GM15510 (cell line): ENCODE results near the gene CENPP.

Experiments
- POLR2A ChIP-seq: IDR thresholded peaks from 3 replicates; pipeline ENCODE4 v1.6.1; 2011; ENCODE audit warnings: borderline replicate concordance; ENCODE audit not compliant: insufficient read length; ENCODE audit errors: extremely low read depth

Gene CENPP

DNA sequence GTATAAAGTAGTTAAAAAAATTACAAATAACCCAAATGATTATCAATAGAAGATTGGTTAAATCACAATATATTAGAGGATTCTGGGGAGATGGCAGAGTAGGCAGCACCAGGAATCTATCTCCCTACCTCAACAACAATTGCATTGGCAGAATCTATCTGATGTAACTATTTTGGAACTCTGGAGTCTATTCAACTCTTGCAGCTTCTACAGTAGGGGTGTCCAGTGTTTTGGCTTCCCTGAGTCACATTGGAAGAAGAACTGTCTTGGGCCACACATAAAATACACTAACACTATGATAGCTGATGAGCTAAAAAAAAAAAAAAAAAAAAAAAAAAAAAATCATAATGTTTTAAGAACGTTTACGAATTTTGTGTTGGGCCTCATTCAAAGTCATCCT, 239.2 kb downstream of the CENPP start:
- no peak for TF ChIP-seq POLR2A

DNA sequence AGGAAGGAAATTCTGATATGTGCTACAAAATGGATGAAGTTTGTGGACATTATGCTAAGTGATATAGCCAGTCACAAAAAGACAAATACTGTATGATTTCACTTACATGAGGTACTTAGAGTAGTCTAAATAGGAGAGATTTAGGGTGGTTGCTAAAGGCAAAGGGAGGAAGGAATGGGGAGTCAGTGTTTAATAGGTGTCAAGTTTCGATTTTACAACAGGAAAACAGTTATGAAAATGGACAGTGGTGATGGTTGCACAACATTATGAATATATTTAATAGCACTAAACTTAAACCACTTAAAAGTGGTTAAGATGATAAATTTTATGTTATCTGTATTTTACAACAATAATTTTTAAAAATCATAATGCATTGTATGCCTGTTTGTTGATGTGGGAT, 250.4 kb downstream of the CENPP start:
- TF ChIP-seq POLR2A: no peak

DNA sequence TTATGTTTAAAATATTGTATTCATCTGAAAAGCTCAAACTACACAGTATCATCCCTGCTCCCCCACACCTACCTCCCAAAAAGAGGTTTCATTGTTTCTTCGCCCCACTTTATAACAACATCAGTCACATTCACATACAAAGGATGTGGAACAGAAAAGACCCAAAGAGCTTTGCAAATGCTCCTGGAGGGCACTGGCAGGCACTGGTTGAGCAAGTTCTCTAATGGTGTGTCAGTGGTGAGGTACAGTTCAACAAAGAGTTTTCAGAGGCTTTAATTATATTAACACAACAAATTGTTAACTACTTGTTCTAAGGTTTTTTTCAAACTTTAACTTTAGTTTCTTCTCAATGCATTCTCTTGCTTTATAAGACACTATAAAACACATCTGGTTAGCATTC, 264.2 kb downstream of the CENPP start:
- no peak for TF ChIP-seq POLR2A

DNA sequence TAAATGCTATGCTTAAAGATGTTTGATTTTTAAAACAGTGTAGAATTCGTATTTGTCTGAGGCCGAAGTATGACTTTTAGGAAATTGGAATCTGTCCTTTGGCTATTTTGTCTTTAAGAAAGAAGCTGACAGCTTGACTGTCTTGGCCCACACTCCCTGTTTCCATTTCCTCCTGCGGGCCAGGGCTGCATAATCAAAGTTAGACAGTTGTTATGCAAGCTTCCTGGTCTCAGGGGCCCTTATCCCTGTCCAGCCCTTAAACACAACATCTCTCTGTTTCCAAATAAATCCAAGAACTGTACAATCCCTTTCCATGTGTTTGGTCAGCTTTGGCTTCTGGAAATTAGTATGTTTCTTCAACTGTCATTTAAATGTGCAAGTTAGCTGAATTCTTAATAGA, 264.6 kb downstream of the CENPP start:
- TF ChIP-seq POLR2A: no peak

DNA sequence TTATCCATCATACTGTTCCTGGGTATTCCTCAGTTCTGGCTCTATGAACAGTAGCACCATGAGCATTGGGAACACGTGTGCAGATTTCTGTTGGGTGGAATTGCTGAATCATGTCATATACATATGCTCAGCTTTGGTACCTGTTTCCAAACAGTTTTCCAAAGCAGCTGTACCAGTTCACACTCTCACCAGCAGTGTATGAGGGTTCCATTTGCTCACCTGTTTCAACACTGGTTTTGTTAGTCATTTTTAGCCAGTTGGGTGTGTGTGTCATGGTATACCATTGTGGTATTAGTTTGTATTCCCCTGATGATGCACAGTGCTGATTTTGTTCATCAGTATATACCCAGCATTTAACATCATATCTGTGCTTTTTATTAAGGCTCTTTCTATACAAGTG, 266.8 kb downstream of the CENPP start:
- TF ChIP-seq POLR2A: no peak

DNA sequence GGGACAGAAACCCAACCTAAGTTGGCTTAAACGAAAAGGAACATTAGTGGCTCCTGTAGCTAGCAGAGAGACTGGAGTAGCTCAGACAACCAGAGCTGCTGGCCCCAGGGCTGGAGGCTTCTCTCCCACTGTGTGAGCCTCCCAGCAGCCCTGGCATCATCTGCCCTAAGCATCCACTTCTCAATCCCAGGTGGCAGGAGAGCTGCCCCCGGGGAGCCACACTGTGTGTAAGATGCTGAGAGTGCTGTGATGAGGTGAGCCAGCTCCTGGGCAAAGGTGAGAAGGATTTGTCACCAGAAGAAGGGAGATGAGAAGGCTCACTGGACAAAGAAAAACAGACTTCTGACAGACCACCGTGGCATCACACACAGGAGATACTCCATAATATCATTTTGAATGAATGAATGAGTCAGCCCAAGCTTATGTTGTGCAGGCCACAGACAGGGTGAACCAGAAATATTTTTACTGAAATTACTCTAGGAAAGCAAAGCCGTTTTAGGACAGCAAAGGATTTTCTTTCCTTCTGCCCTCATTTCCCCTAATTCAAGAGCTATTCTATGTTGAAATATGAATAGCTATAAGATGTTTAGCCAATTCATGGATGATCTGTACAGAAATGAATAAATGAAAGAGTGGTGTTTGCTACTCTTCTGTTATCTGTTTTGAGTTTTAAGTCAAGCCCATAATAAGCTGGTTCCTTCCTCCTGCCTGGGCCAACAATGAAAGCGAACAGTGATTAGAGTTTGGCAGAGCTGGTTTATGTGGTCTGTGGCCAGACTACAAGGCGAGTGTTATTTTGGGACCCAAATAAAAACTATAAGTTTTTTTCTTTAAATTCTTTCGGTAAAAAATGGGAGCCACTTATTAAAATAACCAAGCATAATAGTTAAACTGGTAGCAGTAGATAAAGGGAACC, 267.5 kb downstream of the CENPP start:
- no peak for TF ChIP-seq POLR2A

DNA sequence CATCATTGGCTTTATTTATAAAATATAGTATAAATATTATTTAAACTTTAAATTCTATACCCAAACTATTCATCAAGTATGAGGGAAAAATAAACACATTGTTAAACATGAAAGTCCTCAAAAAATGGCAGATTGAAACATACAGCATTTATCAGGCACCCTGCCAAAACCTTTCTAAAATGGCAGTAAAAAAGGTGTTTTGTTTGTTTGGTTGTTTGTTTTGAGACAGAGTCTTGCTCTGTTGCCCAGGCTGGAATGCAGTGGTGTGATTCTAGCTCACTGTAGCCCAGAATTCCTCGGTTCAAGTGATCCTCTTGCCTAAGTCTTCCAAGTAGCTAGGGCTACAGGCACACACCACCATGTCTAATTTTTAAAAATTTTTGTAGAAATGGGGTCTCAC, 270.2 kb downstream of the CENPP start:
- no peak for TF ChIP-seq POLR2A

DNA sequence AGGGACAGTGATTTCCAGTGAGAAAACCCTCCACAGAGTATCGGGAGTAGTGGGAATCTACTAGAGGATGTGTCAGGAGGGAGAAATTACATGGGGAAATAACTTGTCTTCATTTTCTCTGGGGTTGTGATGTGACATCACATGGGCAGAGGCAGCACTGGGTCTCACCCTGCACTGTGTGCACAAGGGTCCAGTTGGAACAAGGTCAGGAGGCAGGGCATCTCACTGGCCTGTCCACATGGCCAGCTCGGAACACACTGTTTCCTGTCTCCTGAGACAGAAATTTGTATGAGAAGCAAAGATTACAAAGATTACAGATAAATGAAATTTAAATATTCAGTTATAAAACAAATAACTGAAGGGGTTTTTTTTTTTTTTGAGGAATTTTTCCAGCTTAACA, 272.6 kb downstream of the CENPP start:
- no peak for TF ChIP-seq POLR2A

DNA sequence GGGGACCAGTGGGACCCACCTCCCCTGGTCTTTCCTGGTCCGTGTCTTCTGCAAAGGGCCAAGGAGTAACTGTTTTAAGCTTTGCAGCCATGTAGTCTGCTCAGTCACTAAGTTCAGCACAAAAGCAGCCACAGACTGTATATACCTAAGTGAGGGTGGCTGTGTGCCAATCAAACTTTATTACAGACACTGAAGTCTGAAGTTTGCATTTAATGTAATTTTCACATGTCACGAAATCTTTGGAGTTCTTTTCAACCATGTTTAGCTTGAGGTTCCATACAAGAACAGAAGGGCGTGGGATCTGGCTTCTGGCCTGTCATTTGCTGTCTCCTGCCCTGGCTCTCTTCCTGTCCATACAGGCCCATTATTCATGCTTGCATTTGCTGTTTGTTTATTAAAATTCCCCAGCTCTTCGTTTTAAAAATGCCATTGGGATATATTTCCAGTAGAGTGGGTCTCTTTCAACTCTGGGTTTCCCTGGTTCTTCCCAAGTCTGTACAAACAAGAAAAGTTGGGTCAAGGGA, 274.2 kb downstream of the CENPP start:
- TF ChIP-seq POLR2A: no peak

DNA sequence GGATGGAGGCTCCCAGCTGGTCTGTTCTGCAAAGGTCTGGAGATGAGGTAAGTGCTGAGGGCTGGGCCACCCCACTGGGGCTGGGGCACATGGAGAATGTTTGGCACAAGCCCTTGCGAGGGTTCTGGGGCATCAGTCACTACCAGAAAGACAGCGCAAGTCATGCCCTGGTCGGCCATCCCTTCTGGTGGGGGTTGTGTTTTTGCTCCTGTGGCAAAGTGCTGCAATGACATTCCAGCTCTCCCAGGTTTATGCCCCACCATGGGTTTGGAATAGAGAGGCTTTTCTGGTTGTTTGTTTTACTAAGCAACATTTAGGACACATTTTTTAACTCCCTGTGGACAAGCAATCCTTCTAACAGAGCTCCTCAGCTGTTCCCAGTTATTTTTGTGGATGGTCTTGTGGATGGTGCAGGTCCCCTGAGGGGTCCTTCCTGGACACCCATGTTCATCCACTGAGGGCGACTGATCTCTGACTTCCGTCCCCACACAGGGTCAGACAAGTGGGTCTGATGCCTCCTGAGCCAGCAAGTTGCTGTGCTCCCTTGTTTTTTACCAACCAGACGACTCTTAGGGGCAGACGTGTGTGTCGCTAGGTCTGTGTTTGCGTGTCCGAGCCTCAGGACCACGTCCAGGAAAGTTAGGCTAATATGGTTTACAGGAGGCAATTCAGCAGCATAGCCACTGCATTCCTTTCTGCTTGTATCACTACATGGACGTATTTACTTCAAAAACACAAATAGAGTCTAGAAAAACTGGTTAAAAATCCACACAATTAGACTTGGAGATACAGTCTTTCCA, 274.9 kb downstream of the CENPP start:
- TF ChIP-seq POLR2A: no peak

DNA sequence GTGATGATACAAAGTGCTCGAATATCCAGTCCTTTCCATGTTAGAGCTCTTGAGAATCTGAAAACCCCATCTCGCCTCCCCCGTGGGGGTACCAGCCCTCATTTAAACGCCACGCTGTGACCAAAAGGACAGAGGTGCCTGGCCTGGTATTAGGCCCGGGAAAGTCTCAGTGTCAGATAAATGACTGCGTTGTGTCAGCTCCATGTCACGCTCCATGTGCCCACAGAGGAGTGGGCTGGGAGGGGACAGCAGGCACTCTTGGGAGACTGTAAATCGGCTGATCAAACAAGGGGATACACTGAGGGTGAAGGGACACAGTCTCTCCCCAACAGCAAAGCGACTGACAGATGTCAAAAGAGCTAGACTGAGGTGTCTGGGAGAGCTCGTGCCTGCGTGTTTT, 275.7 kb downstream of the CENPP start:
- TF ChIP-seq POLR2A: no peak

DNA sequence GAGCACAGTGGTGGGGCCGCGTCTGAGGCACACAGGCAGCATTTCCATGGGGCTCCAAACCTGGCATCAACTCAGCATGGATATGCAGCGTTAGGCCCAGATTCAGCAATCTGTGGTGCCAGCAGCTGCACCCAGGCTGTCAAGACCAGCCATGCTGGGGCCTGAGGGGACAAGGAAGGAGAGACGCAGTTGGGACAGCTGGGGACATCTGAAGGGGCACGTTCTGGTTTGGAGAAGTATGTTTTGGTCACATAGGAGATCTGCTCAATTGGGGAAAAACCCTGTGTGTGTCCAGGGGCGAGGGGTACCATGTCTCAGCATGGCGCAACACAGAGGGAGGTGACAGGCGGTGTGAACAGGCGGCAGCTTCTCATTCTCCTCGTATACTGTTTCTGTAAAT, 276.7 kb downstream of the CENPP start:
- no peak for TF ChIP-seq POLR2A

DNA sequence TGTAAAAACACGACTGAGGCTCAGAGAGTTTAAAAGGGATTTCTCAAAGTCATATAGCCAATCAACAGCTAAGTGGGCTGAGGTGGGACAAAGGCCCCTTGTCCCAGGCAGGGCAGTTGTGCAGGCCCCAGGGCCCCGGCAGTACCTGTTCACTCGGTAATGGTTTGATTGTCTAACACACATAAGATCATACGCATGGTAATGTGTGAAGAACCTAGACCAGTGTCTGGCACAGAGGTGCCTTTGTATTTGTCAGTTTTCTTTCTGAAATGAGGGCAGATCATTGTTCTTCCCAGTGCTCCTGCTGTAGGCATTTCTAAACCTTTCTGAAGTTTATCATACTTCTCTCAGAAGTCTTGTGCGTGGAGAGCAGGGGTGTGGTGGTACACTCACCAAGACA, 277.3 kb downstream of the CENPP start:
- TF ChIP-seq POLR2A: no peak

DNA sequence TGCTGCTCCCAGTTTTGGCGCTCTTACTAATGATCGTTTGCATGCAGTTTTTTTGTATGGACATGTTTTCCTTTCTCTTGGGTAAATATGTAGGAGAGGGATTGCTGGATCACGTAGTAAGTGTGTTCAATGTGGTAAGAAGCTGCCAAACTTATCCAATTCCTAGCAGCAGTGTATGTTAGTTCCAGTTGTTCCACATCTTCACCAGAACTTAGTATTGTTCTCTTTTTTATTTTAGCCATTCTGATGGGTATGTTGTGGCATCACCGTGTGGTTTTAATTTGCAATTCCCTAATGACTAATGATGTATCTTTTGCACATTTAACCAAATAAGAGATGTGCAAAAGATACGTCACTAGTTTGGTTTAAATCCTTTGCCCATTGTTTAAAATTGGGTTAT, 278.2 kb downstream of the CENPP start:
- no peak for TF ChIP-seq POLR2A

DNA sequence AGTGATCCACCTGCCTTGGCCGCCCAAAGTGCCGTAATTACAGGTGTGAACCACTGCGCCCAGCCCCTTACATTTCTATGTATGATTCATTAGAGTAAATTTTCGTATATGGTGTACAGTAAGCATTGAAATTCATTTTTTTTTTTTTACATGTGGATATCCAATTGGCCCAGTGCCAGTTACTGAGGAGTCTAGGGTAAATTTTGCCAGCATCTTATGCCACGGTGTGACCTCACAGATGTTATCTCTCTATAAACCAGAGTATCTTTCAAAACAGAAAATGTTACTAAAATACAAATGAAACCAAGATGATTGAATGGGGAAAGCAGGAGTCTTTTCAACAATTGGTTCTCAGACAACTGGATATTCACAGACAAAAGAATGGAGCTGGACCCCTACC, 279.5 kb downstream of the CENPP start:
- no peak for TF ChIP-seq POLR2A
